HCT116 (cell line): ENCODE measurements around the gene NPC2. TPM values are rescaled to one million over a fixed set of nuclear protein-coding genes. Genes with fewer than 3 reads are reported as not detected.

ENCODE experiments used
- ATAC-seq: fragments of 200-7000 bp; cut with Tn5 transposase; 2 replicates; pipeline ENCODE4 v1.9.1; 2020; ENCODE audit warnings: mild to moderate bottlenecking, moderate library complexity
- BruUV-seq: library from RNA; stranded (reverse); fragments of 400-500 nt; replicated peaks from 2 replicates; lab custom pipeline; 2021; lab: Mats Ljungman, UMichigan
- CTCF ChIA-PET: fragments of 300-600 bp; sonication (Branson Sonifier 250); formaldehyde crosslinking; loops from one replicate; lab custom pipeline; 2021; ENCODE audit warnings: antibody characterized with exemption; lab: Charles Lee
- POLR2A ChIA-PET: fragments of 300-600, 350-600 bp; sonication (Branson Sonifier 250); formaldehyde crosslinking; loops from one replicate; lab custom pipeline; 2021; ENCODE audit warnings: antibody characterized with exemption; lab: Charles Lee
- RAD21 ChIA-PET, 2 experiments: fragments of 300-600 bp; sonication (Branson Sonifier 250); formaldehyde crosslinking; loops; one replicate each; lab custom pipeline; 2023; ENCODE audit warnings: low total read pairs in 2 of 2; ENCODE audit not compliant: uncharacterized antibody in 2 of 2, unreplicated experiment in 2 of 2, low non-redundant PET in 1 of 2; lab: Charles Lee
- DNase-seq: peaks from one replicate; pipeline ENCODE4 v3.0.0-alpha.2; 2010; ENCODE audit warnings: low read depth, low spot score
- H2AFZ ChIP-seq: fragments of 200-600 bp; shearing (Covaris generic), sonication (generic); 2 replicates; pipeline ENCODE4 v1.6.1; 2017; ENCODE audit warnings: low read depth, mixed run types, mixed read lengths, antibody characterized with exemption, low read length; ENCODE audit not compliant: poor library complexity, severe bottlenecking
- H3K27ac ChIP-seq: 2 replicates; pipeline ENCODE4 v1.5.1; 2012; ENCODE audit warnings: low read depth, low read length
- H3K27me3 ChIP-seq: fragments of 200-600 bp; sonication (generic); 2 replicates; pipeline ENCODE4 v1.6.1; 2016; ENCODE audit warnings: mixed run types, low read length, mixed read lengths; ENCODE audit not compliant: insufficient read depth
- H3K36me3 ChIP-seq, 2 experiments: fragments of 200-500 bp in 1 of 2; fragments of 200-600 bp in 1 of 2; sonication (Bioruptor generic) in 1 of 2; sonication (generic) in 1 of 2; 2 replicates each; pipeline versions ENCODE4 v1.5.1 to v1.6.1; 2014 to 2016; ENCODE audit warnings: low read length in 2 of 2, inconsistent platforms in 1 of 2, mixed read lengths in 1 of 2, mixed run types in 1 of 2; ENCODE audit not compliant: insufficient read depth in 2 of 2, control insufficient read depth in 1 of 2
- H3K4me1 ChIP-seq, 2 experiments: fragments of 200-600 bp in 1 of 2; sonication (generic) in 1 of 2; 2 replicates each; pipeline versions ENCODE4 v1.5.1 to v1.6.1; 2012 to 2017; ENCODE audit warnings: low read length in 2 of 2, inconsistent platforms in 1 of 2, mild to moderate bottlenecking in 1 of 2, mixed read lengths in 1 of 2, mixed run types in 1 of 2, moderate library complexity in 1 of 2; ENCODE audit not compliant: insufficient read depth in 2 of 2, control insufficient read depth in 1 of 2
- H3K4me2 ChIP-seq: fragments of 200-600 bp; sonication (generic); 2 replicates; pipeline ENCODE4 v1.6.1; 2017; ENCODE audit warnings: mixed run types, low read length, mixed read lengths
- H3K4me3 ChIP-seq, 2 experiments: fragments of 200-600 bp in 1 of 2; sonication (generic) in 1 of 2; replicated peaks in 1 of 2; 2 replicates each; pipeline ENCODE4 v1.5.1; 2011 to 2016; ENCODE audit warnings: low read length in 2 of 2, control low read depth in 1 of 2, low read depth in 1 of 2, mild to moderate bottlenecking in 1 of 2, mixed read lengths in 1 of 2, mixed run types in 1 of 2
- H3K79me2 ChIP-seq: fragments of 200-600 bp; sonication (generic); 2 replicates; pipeline ENCODE4 v1.6.1; 2017; ENCODE audit warnings: mild to moderate bottlenecking, mixed run types, low read length, moderate library complexity, mixed read lengths; ENCODE audit not compliant: insufficient read depth
- H3K9ac ChIP-seq: fragments of 200-600 bp; sonication (generic); 2 replicates; pipeline ENCODE4 v1.6.1; 2016; ENCODE audit warnings: low read length, mixed read lengths
- H3K9me2 ChIP-seq: fragments of 200-600 bp; sonication (generic), shearing (Covaris generic); 2 replicates; pipeline ENCODE4 v1.6.1; 2017; ENCODE audit warnings: mixed run types, mild to moderate bottlenecking, moderate library complexity; ENCODE audit not compliant: insufficient read depth
- H3K9me3 ChIP-seq, 2 experiments: fragments of 200-500 bp in 1 of 2; fragments of 200-600 bp in 1 of 2; sonication (Bioruptor generic) in 1 of 2; sonication (generic) in 1 of 2; 2 replicates each; pipeline ENCODE4 v1.6.1; 2014 to 2017; ENCODE audit warnings: low read length in 2 of 2, mixed read lengths in 2 of 2, inconsistent platforms in 1 of 2, low read depth in 1 of 2, mild to moderate bottlenecking in 1 of 2, mixed run types in 1 of 2, moderate library complexity in 1 of 2; ENCODE audit not compliant: control insufficient read depth in 1 of 2, insufficient read depth in 1 of 2
- H4K20me1 ChIP-seq: fragments of 200-600 bp; sonication (generic), shearing (Covaris generic); 2 replicates; pipeline ENCODE4 v1.6.1; 2017; ENCODE audit warnings: mixed run types, mild to moderate bottlenecking, moderate library complexity; ENCODE audit not compliant: insufficient read depth
- CBX3 ChIP-seq: IDR thresholded peaks from 2 replicates; pipeline ENCODE4 v1.6.1; 2012; ENCODE audit warnings: low read depth
- CEBPB ChIP-seq: IDR thresholded peaks from 2 replicates; pipeline ENCODE4 v1.6.1; 2012; ENCODE audit warnings: low read depth
- EGR1 ChIP-seq: IDR thresholded peaks from 2 replicates; pipeline ENCODE4 v1.6.1; 2012; ENCODE audit warnings: low read depth
- ELF1 ChIP-seq: IDR thresholded peaks from 2 replicates; pipeline ENCODE4 v1.6.1; 2012; ENCODE audit warnings: low read depth, borderline replicate concordance
- EZH2 ChIP-seq: fragments of 200-600 bp; sonication (generic); IDR thresholded peaks from 2 replicates; pipeline ENCODE4 v1.6.1; 2017; ENCODE audit warnings: antibody characterized with exemption, mixed run types
- EZH2phosphoT487 ChIP-seq: fragments of 200-600 bp; IDR thresholded peaks from 2 replicates; pipeline ENCODE4 v1.6.1; 2018; ENCODE audit warnings: antibody characterized with exemption, borderline replicate concordance
- FOSL1 ChIP-seq: IDR thresholded peaks from 2 replicates; pipeline ENCODE4 v1.6.1; 2012; ENCODE audit warnings: low read depth
- MAX ChIP-seq: IDR thresholded peaks from 2 replicates; pipeline ENCODE4 v1.6.1; 2012
- POLR2A ChIP-seq: IDR thresholded peaks from 2 replicates; pipeline ENCODE4 v1.7.0; 2011; ENCODE audit warnings: borderline replicate concordance; ENCODE audit not compliant: insufficient read depth, insufficient read length; ENCODE audit errors: extremely low read depth
- POLR2AphosphoS5 ChIP-seq: IDR thresholded peaks from 2 replicates; pipeline ENCODE4 v1.6.1; 2011; ENCODE audit warnings: mild to moderate bottlenecking, low read depth, low read length, moderate library complexity
- SIN3A ChIP-seq: IDR thresholded peaks from 2 replicates; pipeline ENCODE4 v1.6.1; 2012; ENCODE audit warnings: low read depth
- SP1 ChIP-seq: IDR thresholded peaks from 2 replicates; pipeline ENCODE4 v1.6.1; 2012; ENCODE audit warnings: low read depth
- SRF ChIP-seq: IDR thresholded peaks from 2 replicates; pipeline ENCODE4 v1.6.1; 2012; ENCODE audit warnings: low read depth
- TCF7L2 ChIP-seq: IDR thresholded peaks from 2 replicates; pipeline ENCODE4 v1.7.0; 2011; ENCODE audit warnings: borderline replicate concordance, inconsistent platforms; ENCODE audit not compliant: insufficient read depth, insufficient read length; ENCODE audit errors: extremely low read depth
- YY1 ChIP-seq: IDR thresholded peaks from 2 replicates; pipeline ENCODE4 v1.6.1; 2011; ENCODE audit warnings: low read length, low read depth, moderate library complexity, mild to moderate bottlenecking; ENCODE audit not compliant: insufficient replicate concordance; ENCODE audit errors: extremely low read depth
- ZFX ChIP-seq: fragments of 450-650 bp; IDR thresholded peaks from 2 replicates; pipeline ENCODE4 v1.6.1; 2017
- intact Hi-C: fragments of 100-400 bp; cut with micrococcal nuclease; formaldehyde crosslinking; loops from 2 replicates; pipeline ENCODE4 v1.10.0; 2022
- total RNA-seq: library from RNA; stranded (reverse); gene quantifications from one replicate; pipeline ENCODE4 v1.2.1, GENCODE V29; 2021; ENCODE audit not compliant: unreplicated experiment
- TF ChIP-seq, protein P1 (sequence below): IDR thresholded peaks from 2 replicates; pipeline ENCODE4 v1.6.1; 2012; ENCODE audit warnings: low read depth
- TF ChIP-seq, protein P2 (sequence below), 3 experiments: fragments of 200-600 bp in 1 of 3; sonication (generic) in 1 of 3; IDR thresholded peaks in 2 of 3; conservative IDR thresholded peaks in 1 of 3; 2 replicates each; pipeline ENCODE4 v1.5.1; 2012 to 2017; ENCODE audit warnings: low read depth in 2 of 3, low read length in 2 of 3, antibody characterized with exemption in 1 of 3, borderline replicate concordance in 1 of 3, control low read depth in 1 of 3, mild to moderate bottlenecking in 1 of 3, mixed read lengths in 1 of 3, mixed run types in 1 of 3, moderate library complexity in 1 of 3; ENCODE audit not compliant: insufficient read depth in 1 of 3
- TF ChIP-seq, protein P3 (sequence below): IDR thresholded peaks from 2 replicates; pipeline ENCODE4 v1.6.1; 2011; ENCODE audit warnings: mild to moderate bottlenecking, low read length, moderate library complexity; ENCODE audit not compliant: insufficient replicate concordance; ENCODE audit errors: extremely low read depth

Gene NPC2
- total RNA-seq, 1 experiment from 2014 or later: 105 TPM

DNA sequence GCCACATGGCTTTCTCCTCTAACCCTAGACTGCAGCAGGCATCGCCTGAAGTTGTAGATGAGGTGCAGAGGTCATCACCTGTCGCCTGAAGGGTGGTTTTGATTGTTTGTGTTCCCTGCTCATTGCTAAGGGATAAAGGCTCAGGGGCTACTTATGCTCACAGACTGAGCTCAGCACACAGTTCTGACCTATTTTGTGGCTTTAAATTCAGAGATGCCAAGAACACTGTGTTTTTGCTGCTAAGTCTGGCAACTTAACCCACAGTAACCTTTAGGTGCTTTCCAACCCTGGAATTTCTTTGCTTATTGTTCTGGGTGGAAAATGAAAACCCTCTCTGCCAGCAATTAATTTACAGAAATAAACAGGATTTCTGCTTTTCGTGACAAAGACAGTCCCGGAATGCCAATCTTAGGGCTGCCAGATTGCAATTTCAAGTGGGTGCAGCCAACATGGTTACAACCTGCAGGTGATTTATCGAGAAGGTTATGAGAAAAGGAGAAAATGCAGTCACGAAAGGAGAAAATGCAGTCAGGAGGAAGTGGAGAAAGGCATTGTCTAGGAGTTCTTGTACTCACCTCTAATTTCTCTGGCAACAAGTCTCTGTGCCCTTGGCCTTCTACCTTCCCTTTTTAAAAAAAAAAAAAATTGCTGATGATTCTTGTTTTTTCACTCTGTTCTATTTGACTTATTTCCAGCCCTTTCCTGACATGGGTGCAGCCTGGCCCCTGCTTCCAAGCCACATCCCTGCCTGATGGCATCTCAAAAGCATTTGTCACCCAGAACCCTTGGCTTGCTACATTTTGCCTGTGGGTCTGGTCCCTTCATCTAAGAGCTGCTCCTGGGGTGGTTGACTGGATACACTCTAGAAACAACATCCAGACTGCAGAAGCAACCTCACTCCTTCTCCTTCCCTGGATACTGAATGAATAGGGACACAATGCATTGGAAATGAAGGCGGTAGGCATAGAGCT lies 23.3 kb downstream of the NPC2 start:
- H3K79me2 ChIP-seq: no peaks in the 10 kb centered on the region
- H3K9me2 ChIP-seq: no peaks in the 10 kb centered on the region
- DNase-seq: no peak
- H3K4me3 ChIP-seq: no peak overlapping the region
- H3K9me3 ChIP-seq: no peaks in the 10 kb centered on the region
- no peak for ATAC-seq
- intact Hi-C loops: loop anchor here (10.0 kb wide), 2 partner anchors 145 to 265 kb away; no protein-coding TSS in a partner anchor
- ChIA-PET POLR2A (no interaction called here), RAD21 (no interaction called here), CTCF (no interaction called here)
- H3K9ac ChIP-seq: no peak overlapping the region
- H3K4me2 ChIP-seq: no peak overlapping the region
- no peak overlapping the region for H3K27ac ChIP-seq
- no peaks in the 10 kb centered on the region for H3K4me1 ChIP-seq
- no peak overlapping the region for H2AFZ ChIP-seq
- no peaks in the 10 kb centered on the region; a peak in 1 of 4 replicates for H3K36me3 ChIP-seq
- no TSS peak for BruUV-seq
- H3K27me3 ChIP-seq: no peaks in the 10 kb centered on the region
- no peaks in the 10 kb centered on the region for H4K20me1 ChIP-seq
- TF ChIP-seq ZFX: no peak
- no peak for TF ChIP-seq EGR1
- TF ChIP-seq MAX: no peak
- no peak for TF ChIP-seq SRF
- TF ChIP-seq FOSL1: no peak
- TF ChIP-seq YY1: no peak
- TF ChIP-seq EZH2: no peak
- TF ChIP-seq CEBPB: no peak
- no peak for TF ChIP-seq SIN3A
- no peak for TF ChIP-seq TCF7L2
- TF ChIP-seq, protein P1, sequence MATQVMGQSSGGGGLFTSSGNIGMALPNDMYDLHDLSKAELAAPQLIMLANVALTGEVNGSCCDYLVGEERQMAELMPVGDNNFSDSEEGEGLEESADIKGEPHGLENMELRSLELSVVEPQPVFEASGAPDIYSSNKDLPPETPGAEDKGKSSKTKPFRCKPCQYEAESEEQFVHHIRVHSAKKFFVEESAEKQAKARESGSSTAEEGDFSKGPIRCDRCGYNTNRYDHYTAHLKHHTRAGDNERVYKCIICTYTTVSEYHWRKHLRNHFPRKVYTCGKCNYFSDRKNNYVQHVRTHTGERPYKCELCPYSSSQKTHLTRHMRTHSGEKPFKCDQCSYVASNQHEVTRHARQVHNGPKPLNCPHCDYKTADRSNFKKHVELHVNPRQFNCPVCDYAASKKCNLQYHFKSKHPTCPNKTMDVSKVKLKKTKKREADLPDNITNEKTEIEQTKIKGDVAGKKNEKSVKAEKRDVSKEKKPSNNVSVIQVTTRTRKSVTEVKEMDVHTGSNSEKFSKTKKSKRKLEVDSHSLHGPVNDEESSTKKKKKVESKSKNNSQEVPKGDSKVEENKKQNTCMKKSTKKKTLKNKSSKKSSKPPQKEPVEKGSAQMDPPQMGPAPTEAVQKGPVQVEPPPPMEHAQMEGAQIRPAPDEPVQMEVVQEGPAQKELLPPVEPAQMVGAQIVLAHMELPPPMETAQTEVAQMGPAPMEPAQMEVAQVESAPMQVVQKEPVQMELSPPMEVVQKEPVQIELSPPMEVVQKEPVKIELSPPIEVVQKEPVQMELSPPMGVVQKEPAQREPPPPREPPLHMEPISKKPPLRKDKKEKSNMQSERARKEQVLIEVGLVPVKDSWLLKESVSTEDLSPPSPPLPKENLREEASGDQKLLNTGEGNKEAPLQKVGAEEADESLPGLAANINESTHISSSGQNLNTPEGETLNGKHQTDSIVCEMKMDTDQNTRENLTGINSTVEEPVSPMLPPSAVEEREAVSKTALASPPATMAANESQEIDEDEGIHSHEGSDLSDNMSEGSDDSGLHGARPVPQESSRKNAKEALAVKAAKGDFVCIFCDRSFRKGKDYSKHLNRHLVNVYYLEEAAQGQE: no peak
- TF ChIP-seq, protein P2, sequence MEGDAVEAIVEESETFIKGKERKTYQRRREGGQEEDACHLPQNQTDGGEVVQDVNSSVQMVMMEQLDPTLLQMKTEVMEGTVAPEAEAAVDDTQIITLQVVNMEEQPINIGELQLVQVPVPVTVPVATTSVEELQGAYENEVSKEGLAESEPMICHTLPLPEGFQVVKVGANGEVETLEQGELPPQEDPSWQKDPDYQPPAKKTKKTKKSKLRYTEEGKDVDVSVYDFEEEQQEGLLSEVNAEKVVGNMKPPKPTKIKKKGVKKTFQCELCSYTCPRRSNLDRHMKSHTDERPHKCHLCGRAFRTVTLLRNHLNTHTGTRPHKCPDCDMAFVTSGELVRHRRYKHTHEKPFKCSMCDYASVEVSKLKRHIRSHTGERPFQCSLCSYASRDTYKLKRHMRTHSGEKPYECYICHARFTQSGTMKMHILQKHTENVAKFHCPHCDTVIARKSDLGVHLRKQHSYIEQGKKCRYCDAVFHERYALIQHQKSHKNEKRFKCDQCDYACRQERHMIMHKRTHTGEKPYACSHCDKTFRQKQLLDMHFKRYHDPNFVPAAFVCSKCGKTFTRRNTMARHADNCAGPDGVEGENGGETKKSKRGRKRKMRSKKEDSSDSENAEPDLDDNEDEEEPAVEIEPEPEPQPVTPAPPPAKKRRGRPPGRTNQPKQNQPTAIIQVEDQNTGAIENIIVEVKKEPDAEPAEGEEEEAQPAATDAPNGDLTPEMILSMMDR (IDR thresholded peaks at IDR 0.05 in 2 of 3, conservative IDR thresholded peaks at IDR 0.05 in 1 of 3; ENCODE audit: borderline replicate concordance in 1 of 3, insufficient read depth in 1 of 3, low read depth in 2 of 3, low read length in 2 of 3): no peak
- no peak for TF ChIP-seq SP1
- TF ChIP-seq CBX3: no peak
- no peak for TF ChIP-seq ELF1
- TF ChIP-seq POLR2A: no peak
- TF ChIP-seq EZH2phosphoT487: no peak
- no peak for TF ChIP-seq POLR2AphosphoS5
- TF ChIP-seq, protein P3, sequence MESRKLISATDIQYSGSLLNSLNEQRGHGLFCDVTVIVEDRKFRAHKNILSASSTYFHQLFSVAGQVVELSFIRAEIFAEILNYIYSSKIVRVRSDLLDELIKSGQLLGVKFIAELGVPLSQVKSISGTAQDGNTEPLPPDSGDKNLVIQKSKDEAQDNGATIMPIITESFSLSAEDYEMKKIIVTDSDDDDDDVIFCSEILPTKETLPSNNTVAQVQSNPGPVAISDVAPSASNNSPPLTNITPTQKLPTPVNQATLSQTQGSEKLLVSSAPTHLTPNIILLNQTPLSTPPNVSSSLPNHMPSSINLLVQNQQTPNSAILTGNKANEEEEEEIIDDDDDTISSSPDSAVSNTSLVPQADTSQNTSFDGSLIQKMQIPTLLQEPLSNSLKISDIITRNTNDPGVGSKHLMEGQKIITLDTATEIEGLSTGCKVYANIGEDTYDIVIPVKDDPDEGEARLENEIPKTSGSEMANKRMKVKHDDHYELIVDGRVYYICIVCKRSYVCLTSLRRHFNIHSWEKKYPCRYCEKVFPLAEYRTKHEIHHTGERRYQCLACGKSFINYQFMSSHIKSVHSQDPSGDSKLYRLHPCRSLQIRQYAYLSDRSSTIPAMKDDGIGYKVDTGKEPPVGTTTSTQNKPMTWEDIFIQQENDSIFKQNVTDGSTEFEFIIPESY: no peak
